Measurements from ENCODE around the gene RPP25.
A peak's percentile ranks its signal among the peaks of the same experiment; 100 is the strongest.

RPP25 gene

DNA sequence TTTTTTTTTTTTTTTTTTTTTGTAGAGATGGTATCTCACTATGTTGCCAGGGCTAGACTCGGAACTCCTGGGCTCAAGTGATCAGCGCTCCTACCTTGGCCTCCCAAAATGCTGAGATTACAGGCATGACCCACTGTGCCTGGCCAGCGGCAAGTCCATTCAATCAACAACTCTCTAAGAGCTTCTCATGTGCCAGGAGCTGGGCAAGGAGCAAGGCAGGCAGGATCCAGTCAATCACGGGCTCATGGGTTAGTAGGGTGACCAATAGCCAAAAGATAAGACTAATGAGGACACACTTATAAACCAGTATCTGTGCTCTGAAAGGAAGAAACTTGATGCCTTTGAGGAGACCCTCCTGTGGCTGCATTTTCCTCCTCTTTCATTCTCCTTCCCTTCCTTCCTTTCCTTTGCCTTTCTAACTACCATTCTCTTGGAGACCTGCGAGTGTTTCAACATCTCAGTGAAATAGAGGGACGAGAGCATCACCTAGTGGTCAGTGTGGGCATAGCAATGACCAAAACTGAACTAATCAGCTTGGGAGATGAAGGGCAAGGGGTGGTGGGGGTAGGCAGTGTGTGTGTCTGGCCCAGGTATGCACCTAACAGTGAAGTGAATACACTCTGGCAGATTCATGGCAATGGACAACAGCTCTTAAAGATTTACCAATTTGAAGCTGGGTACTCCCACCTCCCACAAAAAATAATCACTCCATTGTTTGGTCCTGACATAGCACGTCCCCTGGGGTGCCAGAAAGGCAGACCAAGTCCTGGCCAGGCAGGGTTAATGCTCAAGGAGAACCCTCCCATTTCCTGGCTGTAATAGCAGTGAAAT lies 6.3 kb downstream of the RPP25 start (continued):
- TF ChIP-seq, protein P1, sequence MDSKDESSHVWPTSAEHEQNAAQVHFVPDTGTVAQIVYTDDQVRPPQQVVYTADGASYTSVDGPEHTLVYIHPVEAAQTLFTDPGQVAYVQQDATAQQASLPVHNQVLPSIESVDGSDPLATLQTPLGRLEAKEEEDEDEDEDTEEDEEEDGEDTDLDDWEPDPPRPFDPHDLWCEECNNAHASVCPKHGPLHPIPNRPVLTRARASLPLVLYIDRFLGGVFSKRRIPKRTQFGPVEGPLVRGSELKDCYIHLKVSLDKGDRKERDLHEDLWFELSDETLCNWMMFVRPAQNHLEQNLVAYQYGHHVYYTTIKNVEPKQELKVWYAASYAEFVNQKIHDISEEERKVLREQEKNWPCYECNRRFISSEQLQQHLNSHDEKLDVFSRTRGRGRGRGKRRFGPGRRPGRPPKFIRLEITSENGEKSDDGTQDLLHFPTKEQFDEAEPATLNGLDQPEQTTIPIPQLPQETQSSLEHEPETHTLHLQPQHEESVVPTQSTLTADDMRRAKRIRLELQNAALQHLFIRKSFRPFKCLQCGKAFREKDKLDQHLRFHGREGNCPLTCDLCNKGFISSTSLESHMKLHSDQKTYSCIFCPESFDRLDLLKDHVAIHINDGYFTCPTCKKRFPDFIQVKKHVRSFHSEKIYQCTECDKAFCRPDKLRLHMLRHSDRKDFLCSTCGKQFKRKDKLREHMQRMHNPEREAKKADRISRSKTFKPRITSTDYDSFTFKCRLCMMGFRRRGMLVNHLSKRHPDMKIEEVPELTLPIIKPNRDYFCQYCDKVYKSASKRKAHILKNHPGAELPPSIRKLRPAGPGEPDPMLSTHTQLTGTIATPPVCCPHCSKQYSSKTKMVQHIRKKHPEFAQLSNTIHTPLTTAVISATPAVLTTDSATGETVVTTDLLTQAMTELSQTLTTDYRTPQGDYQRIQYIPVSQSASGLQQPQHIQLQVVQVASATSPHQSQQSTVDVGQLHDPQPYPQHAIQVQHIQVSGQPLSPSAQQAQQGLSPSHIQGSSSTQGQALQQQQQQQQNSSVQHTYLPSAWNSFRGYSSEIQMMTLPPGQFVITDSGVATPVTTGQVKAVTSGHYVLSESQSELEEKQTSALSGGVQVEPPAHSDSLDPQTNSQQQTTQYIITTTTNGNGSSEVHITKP (tag by site-specific recombination; IDR thresholded peaks at IDR 0.05), result peak; percentile 31; the same call in 1 of the 2 replicates
- TF ChIP-seq, protein P2, sequence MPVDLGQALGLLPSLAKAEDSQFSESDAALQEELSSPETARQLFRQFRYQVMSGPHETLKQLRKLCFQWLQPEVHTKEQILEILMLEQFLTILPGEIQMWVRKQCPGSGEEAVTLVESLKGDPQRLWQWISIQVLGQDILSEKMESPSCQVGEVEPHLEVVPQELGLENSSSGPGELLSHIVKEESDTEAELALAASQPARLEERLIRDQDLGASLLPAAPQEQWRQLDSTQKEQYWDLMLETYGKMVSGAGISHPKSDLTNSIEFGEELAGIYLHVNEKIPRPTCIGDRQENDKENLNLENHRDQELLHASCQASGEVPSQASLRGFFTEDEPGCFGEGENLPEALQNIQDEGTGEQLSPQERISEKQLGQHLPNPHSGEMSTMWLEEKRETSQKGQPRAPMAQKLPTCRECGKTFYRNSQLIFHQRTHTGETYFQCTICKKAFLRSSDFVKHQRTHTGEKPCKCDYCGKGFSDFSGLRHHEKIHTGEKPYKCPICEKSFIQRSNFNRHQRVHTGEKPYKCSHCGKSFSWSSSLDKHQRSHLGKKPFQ (tag by site-specific recombination; IDR thresholded peaks at IDR 0.05), result no peak
- TF ChIP-seq ZNF768 (tag by site-specific recombination; IDR thresholded peaks at IDR 0.05) (no peak), ZNF37A (tag by site-specific recombination; IDR thresholded peaks at IDR 0.05) (no peak), FEZF1 (tag by site-specific recombination; IDR thresholded peaks at IDR 0.05) (no peak), WT1 (tag by site-specific recombination; IDR thresholded peaks at IDR 0.05) (no peak), ZNF350 (tag by site-specific recombination; IDR thresholded peaks at IDR 0.05) (no peak), ZBTB20 (tag by site-specific recombination; IDR thresholded peaks at IDR 0.05) (no peak), SALL2 (tag by site-specific recombination; IDR thresholded peaks at IDR 0.05; ENCODE audit: borderline replicate concordance) (no peak), ZNF664 (tag by site-specific recombination; IDR thresholded peaks at IDR 0.05) (peak; percentile 83), ZNF600 (tag by site-specific recombination; IDR thresholded peaks at IDR 0.05) (peak; percentile 75), ZNF146 (tag by site-specific recombination; IDR thresholded peaks at IDR 0.05) (no peak), ZNF121 (tag by site-specific recombination; IDR thresholded peaks at IDR 0.05) (no peak), ZNF16 (tag by site-specific recombination; IDR thresholded peaks at IDR 0.05; ENCODE audit: low read depth) (no peak), ZNF169 (tag by site-specific recombination; IDR thresholded peaks at IDR 0.05) (no peak), ZNF274 (IDR thresholded peaks at IDR 0.05; ENCODE audit: low read length) (no peak), ZNF274 (tag by site-specific recombination; IDR thresholded peaks at IDR 0.05; ENCODE audit: borderline replicate concordance) (no peak), ZNF629 (tag by site-specific recombination; IDR thresholded peaks at IDR 0.05) (no peak; the same call in 1 of the 2 replicates), ZSCAN23 (tag by site-specific recombination; IDR thresholded peaks at IDR 0.05) (no peak), EGR2 (tag by site-specific recombination; IDR thresholded peaks at IDR 0.05; ENCODE audit: low read depth) (no peak)
- TF ChIP-seq, protein P3, sequence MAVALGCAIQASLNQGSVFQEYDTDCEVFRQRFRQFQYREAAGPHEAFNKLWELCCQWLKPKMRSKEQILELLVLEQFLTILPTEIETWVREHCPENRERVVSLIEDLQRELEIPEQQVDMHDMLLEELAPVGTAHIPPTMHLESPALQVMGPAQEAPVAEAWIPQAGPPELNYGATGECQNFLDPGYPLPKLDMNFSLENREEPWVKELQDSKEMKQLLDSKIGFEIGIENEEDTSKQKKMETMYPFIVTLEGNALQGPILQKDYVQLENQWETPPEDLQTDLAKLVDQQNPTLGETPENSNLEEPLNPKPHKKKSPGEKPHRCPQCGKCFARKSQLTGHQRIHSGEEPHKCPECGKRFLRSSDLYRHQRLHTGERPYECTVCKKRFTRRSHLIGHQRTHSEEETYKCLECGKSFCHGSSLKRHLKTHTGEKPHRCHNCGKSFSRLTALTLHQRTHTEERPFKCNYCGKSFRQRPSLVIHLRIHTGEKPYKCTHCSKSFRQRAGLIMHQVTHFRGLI (tag by site-specific recombination; IDR thresholded peaks at IDR 0.05), result no peak
- TF ChIP-seq, protein P4, sequence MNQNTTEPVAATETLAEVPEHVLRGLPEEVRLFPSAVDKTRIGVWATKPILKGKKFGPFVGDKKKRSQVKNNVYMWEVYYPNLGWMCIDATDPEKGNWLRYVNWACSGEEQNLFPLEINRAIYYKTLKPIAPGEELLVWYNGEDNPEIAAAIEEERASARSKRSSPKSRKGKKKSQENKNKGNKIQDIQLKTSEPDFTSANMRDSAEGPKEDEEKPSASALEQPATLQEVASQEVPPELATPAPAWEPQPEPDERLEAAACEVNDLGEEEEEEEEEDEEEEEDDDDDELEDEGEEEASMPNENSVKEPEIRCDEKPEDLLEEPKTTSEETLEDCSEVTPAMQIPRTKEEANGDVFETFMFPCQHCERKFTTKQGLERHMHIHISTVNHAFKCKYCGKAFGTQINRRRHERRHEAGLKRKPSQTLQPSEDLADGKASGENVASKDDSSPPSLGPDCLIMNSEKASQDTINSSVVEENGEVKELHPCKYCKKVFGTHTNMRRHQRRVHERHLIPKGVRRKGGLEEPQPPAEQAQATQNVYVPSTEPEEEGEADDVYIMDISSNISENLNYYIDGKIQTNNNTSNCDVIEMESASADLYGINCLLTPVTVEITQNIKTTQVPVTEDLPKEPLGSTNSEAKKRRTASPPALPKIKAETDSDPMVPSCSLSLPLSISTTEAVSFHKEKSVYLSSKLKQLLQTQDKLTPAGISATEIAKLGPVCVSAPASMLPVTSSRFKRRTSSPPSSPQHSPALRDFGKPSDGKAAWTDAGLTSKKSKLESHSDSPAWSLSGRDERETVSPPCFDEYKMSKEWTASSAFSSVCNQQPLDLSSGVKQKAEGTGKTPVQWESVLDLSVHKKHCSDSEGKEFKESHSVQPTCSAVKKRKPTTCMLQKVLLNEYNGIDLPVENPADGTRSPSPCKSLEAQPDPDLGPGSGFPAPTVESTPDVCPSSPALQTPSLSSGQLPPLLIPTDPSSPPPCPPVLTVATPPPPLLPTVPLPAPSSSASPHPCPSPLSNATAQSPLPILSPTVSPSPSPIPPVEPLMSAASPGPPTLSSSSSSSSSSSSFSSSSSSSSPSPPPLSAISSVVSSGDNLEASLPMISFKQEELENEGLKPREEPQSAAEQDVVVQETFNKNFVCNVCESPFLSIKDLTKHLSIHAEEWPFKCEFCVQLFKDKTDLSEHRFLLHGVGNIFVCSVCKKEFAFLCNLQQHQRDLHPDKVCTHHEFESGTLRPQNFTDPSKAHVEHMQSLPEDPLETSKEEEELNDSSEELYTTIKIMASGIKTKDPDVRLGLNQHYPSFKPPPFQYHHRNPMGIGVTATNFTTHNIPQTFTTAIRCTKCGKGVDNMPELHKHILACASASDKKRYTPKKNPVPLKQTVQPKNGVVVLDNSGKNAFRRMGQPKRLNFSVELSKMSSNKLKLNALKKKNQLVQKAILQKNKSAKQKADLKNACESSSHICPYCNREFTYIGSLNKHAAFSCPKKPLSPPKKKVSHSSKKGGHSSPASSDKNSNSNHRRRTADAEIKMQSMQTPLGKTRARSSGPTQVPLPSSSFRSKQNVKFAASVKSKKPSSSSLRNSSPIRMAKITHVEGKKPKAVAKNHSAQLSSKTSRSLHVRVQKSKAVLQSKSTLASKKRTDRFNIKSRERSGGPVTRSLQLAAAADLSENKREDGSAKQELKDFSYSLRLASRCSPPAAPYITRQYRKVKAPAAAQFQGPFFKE (tag by site-specific recombination; IDR thresholded peaks at IDR 0.05; ENCODE audit: borderline replicate concordance), result no peak
- TF ChIP-seq, protein P5, sequence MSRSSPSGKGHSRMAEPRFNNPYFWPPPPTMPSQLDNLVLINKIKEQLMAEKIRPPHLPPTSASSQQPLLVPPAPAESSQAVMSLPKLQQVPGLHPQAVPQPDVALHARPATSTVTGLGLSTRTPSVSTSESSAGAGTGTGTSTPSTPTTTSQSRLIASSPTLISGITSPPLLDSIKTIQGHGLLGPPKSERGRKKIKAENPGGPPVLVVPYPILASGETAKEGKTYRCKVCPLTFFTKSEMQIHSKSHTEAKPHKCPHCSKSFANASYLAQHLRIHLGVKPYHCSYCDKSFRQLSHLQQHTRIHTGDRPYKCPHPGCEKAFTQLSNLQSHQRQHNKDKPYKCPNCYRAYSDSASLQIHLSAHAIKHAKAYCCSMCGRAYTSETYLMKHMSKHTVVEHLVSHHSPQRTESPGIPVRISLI (tag by site-specific recombination; IDR thresholded peaks at IDR 0.05), result peak; percentile 98
- TF ChIP-seq, protein P6, sequence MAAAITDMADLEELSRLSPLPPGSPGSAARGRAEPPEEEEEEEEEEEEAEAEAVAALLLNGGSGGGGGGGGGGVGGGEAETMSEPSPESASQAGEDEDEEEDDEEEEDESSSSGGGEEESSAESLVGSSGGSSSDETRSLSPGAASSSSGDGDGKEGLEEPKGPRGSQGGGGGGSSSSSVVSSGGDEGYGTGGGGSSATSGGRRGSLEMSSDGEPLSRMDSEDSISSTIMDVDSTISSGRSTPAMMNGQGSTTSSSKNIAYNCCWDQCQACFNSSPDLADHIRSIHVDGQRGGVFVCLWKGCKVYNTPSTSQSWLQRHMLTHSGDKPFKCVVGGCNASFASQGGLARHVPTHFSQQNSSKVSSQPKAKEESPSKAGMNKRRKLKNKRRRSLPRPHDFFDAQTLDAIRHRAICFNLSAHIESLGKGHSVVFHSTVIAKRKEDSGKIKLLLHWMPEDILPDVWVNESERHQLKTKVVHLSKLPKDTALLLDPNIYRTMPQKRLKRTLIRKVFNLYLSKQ (tag by site-specific recombination; IDR thresholded peaks at IDR 0.05; ENCODE audit: borderline replicate concordance), result no peak

All from HEK293 (cell line).